Choroid plexus epithelial cell (primary cell): ENCODE results near the gene TRIM26.

Source experiments
- DNase-seq: peaks from one replicate; pipeline ENCODE4 v3.0.0-alpha.2; 2010; ENCODE audit warnings: low read depth
- H3K4me3 ChIP-seq: 2 replicates; pipeline ENCODE4 v1.5.1; 2011; ENCODE audit warnings: low read depth, mild to moderate bottlenecking, control low read depth, low read length, moderate library complexity
- TF ChIP-seq, protein P1 (sequence below): conservative IDR thresholded peaks from 2 replicates; pipeline ENCODE4 v1.5.1; 2011; ENCODE audit warnings: low read depth, mild to moderate bottlenecking, control low read depth, inconsistent platforms, low read length, moderate library complexity

TRIM26 gene

DNA sequence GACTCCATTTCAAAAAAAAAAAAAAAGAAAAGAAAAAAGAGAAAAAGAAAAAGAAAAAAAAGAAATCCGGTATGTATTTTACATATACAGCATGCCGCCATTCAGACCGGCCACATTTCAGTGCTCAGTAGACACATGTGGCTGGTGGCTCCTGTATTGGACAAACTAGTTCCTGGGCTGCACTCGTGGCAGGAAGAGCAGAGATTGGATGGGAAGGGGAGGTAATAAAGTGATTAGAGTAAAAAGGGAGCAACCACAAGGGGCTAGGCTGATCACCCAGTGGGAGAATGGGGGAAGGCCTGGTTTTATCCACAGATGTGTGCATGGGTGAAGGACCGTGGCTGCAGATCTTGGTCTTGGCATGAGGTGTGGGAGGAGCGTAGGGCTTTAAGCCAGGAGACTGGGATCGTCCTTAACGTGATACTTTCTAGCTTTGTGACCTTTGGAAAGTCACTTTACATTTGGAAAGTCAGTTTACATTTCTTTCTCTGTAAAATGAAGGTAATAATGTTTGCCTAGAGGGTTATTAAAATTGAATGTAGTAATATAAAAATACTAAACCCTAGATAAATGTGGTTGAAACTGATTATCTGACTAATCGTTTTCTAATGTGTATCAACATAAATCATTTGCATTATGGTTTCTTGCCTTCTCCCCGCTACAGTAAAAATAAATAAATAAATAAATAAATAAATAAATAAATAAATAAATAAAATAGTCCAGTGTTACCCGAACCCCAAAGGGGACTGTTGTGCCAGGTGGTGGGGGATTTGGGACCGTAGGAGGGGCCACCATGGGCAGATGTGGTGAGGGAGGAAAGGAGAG lies 50.7 kb downstream of the TRIM26 start:
- no peak for DNase-seq
- H3K4me3 ChIP-seq: no peak overlapping the region
- TF ChIP-seq, protein P1, sequence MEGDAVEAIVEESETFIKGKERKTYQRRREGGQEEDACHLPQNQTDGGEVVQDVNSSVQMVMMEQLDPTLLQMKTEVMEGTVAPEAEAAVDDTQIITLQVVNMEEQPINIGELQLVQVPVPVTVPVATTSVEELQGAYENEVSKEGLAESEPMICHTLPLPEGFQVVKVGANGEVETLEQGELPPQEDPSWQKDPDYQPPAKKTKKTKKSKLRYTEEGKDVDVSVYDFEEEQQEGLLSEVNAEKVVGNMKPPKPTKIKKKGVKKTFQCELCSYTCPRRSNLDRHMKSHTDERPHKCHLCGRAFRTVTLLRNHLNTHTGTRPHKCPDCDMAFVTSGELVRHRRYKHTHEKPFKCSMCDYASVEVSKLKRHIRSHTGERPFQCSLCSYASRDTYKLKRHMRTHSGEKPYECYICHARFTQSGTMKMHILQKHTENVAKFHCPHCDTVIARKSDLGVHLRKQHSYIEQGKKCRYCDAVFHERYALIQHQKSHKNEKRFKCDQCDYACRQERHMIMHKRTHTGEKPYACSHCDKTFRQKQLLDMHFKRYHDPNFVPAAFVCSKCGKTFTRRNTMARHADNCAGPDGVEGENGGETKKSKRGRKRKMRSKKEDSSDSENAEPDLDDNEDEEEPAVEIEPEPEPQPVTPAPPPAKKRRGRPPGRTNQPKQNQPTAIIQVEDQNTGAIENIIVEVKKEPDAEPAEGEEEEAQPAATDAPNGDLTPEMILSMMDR: no peak

DNA sequence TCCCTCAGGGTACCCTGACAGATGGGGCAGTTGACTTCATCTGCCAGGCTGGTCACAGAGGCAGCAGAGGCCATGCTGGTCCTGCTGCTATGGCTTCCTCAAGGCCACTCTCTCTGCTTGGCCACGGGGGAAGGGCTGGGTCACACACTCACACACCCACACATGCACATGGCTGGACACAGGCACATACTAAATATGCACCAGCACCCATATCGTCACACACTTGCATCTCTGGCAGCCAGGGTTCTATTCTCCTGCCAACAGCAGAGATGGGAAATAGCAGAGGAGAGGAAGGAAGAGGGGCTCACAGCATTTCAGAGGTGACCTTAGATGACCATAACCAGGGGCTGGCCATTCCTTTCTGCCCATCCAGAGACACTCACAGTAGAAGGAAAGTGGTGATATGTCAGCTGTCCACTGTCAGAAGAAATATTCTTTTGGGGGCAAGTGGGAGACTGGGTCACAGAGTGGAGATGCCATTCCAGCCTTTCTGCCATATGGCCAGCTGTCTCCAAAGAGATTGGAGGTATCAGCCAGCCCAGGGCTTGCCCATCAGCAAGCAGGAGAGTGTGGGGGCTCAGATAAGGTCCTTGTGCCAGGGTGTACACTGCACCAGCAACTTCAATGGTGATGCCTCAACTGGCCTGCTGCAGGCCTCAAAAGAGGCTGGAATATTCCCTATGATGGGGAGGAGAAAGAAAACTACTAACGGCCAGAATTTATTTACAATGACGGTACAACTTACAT lies 52.2 kb downstream of the TRIM26 start, which contains the start of gene TRIM10:
Gene TRIM10, minus strand, starts transcription at position 427 of the 747 bp plus-strand sequence. Its CDS starts 353 bp downstream, at position 74.
- H3K4me3 ChIP-seq: no peak within 1 kb of the TSS
- TF ChIP-seq, protein P1: no peak
- DNase-seq: no peak

DNA sequence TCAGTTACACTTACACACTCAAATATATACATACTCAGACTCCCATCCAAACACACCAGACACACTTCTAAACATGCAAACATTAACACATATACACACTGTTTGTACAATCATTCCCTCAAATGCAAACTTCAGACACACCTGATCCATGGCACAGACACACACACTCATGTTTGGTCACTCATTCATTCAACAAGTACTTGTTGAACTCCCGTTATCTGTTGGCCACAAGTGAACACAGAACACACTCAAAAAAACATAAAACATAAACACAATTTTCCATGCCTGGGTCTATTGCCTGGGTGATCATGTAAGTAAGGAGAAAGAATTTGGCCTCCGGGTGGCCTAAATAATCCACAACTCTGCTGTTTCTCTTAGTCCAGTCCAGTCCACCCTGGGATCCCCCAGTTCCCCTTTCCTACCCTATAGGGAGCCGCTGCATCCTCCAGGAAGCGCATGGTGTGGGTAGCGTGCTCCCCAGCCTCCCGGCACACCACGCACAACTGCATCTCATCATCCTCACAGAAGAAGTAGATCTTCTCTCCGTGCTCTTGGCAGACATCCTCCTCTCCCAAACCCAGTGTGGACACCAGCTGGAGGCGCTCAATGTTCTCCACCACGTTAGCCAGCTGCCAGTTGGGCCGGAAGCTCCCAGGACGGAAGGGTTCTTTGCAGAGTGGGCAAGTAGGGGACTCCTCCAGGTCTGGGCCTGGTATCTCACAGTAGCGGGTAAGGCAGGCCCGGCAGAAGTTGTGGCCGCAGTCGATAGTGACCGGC lies 53.0 kb downstream of the TRIM26 start:
- TF ChIP-seq, protein P1: no peak
- no peak overlapping the region for H3K4me3 ChIP-seq
- no peak for DNase-seq

DNA sequence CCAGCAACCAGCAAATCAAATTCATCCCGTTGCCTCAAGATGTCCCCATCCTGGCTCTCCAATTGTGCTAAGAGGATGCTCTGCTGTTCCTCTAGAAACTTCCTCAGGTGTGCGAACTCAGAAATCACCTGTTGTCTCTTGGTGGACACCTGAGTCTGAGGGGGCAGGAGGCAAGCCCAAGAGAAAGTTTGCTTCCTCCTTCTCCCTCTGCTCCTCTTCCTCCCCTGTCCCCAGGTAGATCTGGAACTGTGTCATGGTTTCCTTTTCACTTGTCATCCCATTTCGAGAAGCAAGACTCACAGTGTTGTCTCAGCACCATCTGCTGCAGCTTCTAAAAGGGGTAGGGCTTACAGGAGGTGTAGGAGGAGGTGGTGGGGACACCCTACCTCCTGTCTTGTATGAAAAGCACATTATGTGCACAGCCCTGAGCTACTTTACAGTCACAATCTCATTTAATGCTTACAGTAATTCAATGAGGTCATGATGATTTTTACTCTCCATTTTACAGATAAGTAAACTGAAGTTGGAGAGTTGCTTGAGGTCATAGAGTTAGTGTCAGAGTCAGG lies 54.6 kb downstream of the TRIM26 start:
- no peak for DNase-seq
- no peak overlapping the region for H3K4me3 ChIP-seq
- TF ChIP-seq, protein P1: no peak

DNA sequence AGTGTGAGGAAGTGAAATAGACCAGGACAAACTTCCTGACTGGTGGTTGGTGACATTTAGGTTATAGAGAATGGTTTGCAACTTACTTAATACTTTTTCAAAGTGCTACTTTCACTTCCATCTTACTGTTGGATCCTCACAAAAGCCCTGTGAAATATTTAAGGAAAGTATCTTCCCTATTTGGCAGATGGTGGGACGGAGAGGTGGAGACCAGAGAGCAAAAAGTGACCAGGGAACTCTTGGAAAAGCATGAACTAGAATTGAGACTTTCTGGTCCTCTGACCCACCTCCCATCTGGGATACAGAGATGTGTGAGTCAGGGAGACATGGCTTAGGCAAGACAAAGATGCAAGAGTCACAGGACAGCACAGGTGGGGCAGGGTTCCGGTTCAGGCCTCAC lies 55.2 kb downstream of the TRIM26 start:
- TF ChIP-seq, protein P1: no peak
- no peak for DNase-seq
- no peak overlapping the region for H3K4me3 ChIP-seq

DNA sequence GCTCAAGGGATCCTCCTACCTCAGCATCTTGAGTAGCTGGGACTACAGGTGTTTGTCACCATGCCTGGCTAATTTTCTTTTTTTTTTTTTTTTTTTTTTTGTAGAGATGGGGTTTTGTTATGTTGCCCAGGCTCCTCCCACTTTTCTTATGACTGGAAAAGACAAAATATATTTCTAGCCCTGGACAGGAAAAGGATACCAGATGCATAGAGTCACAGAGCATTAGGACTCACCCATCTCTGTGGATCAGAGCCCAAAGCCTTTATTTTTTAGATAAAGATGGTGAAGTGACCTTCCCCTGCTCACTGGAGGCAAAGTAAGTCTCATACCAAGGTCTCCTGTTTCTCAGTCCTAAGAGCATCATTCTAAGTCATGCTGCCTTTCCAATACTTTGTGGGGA lies 55.6 kb downstream of the TRIM26 start:
- no peak for DNase-seq
- TF ChIP-seq, protein P1: no peak
- H3K4me3 ChIP-seq: no peak overlapping the region
